Type B pancreatic cell (in vitro differentiated cells): ENCODE data around the gene ADGRL3. TPM values are rescaled to one million over a fixed set of nuclear protein-coding genes. Genes with fewer than 3 reads are reported as not detected.

Experiments
- DNase-seq: peaks from one replicate; pipeline ENCODE4 v3.0.0; 2021; ENCODE audit warnings: mixed read lengths; ENCODE audit not compliant: unreplicated experiment; ENCODE audit errors: extremely low spot score
- H3K27ac Mint-ChIP-seq: 2 replicates; pipeline ENCODE4 v1.8.0; 2021; ENCODE audit warnings: mild to moderate bottlenecking, mixed read lengths
- H3K27me3 Mint-ChIP-seq: 2 replicates; pipeline ENCODE4 v1.8.0; 2021; ENCODE audit warnings: mixed read lengths
- H3K36me3 Mint-ChIP-seq: 2 replicates; pipeline ENCODE4 v1.8.0; 2021; ENCODE audit warnings: mixed read lengths
- H3K4me1 Mint-ChIP-seq: one replicate; pipeline ENCODE4 v1.8.0; 2021; ENCODE audit warnings: mixed read lengths; ENCODE audit not compliant: unreplicated experiment
- H3K4me3 Mint-ChIP-seq: 2 replicates; pipeline ENCODE4 v1.8.0; 2021; ENCODE audit warnings: mild to moderate bottlenecking, mixed read lengths
- H3K9me3 Mint-ChIP-seq: 2 replicates; pipeline ENCODE4 v1.8.0; 2021; ENCODE audit warnings: mixed read lengths
- CTCF ChIP-seq: fragments of 200-600 bp; sonication (generic); conservative IDR thresholded peaks from 2 replicates; pipeline ENCODE4 v1.5.0; 2021; ENCODE audit warnings: antibody characterized with exemption, mild to moderate bottlenecking
- total RNA-seq: library from RNA; stranded (reverse); gene quantifications from 2 replicates; pipeline ENCODE4 v1.2.1, GENCODE V29; 2021; ENCODE audit warnings: low replicate concordance

The ADGRL3 gene
- total RNA-seq, 1 donor from 2014 or later = 53.5 TPM

DNA sequence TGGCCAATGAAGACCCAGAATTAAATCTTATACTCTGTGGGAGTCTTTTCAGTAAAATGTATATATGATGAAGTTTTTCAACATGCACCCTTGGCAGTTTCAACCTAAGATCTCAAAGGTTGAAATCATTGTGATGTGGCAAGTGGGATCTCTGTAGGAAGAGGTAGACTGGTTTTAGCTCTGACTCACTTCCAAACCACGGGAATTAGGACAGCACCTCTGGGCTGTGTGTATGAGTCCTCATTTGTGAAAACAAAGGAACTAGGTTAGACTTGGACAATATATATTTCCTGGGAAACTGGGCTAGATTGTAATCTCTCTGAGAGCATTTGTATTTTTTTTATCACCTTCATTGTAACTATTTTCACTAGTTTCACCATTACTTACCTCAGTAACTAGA lies 333.0 kb downstream of the ADGRL3 start:
- no peak overlapping the region for H3K27ac Mint-ChIP-seq

DNA sequence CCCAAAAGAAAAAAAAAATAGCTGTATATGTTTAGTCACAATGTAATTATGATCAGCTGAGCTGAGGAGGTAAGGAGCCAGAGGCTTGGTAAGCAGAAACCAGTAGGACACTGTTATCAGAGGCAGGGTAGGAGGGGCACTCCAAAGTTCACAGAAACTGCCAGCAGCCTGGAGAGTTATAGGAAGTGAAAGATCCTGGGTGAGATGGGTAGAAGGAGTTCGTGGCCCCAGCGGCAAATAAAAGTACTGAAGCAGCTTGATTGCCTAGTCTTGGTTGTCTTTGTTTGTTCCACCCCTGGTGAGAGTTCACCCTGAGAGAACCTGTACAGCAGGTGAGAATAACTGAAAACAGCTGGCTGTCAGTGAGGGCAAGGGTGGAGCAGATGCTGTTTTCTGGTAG lies 340.8 kb downstream of the ADGRL3 start:
- no peak for TF ChIP-seq CTCF
- Mint-ChIP-seq H3K36me3 (peaks cover 10% of the 10 kb centered on the region), H3K27me3 (no peaks in the 10 kb centered on the region), H3K27ac (peak overlapping the region; percentile 76), H3K4me3 (peak overlapping the region; percentile 40), H3K9me3 (peaks cover 19% of the 10 kb centered on the region), H3K4me1 (peaks cover 14% of the 10 kb centered on the region)
- no peak for DNase-seq

More for the DNA sequence above, 333.0 kb downstream of the ADGRL3 start:
- H3K9me3 Mint-ChIP-seq = peaks cover 18% of the 10 kb centered on the region
- peaks cover 12% of the 10 kb centered on the region for H3K36me3 Mint-ChIP-seq
- DNase-seq = no peak
- no peak for TF ChIP-seq CTCF
- no peak overlapping the region for H3K4me3 Mint-ChIP-seq
- H3K27me3 Mint-ChIP-seq = no peaks in the 10 kb centered on the region
- H3K4me1 Mint-ChIP-seq = peaks cover 20% of the 10 kb centered on the region

GRCh38 chr4:61541459-61541858 lies 341.3 kb downstream of the ADGRL3 start:
- Mint-ChIP-seq H3K9me3 (peaks cover 13% of the 10 kb centered on the region), H3K27ac (peak overlapping the region; percentile 76), H3K27me3 (no peaks in the 10 kb centered on the region), H3K4me3 (no peak overlapping the region), H3K4me1 (peaks cover 17% of the 10 kb centered on the region), H3K36me3 (peaks cover 8% of the 10 kb centered on the region)
- no peak for DNase-seq
- TF ChIP-seq CTCF = no peak

DNA sequence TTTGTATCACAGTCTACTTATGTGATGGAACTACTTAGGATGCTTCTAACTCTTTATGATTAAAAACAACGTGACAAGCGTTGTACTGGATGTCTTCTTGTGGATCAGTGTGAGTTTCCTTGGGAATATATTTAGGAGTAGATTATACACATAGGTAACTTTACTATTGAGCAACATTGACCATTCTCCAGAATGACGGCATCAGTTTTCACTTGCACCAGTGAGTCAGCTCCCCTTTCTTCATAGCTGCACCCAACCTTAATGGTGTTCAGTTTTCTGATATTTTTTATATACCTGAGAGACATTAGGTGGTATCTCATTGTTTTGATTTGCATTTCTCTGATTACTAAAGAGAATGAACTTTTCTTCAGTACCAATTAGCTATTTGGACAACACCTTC lies 343.9 kb downstream of the ADGRL3 start:
- H3K27ac Mint-ChIP-seq = no peak overlapping the region
- H3K9me3 Mint-ChIP-seq = peaks cover 5% of the 10 kb centered on the region
- H3K27me3 Mint-ChIP-seq = no peaks in the 10 kb centered on the region
- no peak for TF ChIP-seq CTCF
- H3K4me3 Mint-ChIP-seq = no peak overlapping the region
- no peaks in the 10 kb centered on the region for H3K36me3 Mint-ChIP-seq
- DNase-seq = no peak
- peaks cover 17% of the 10 kb centered on the region for H3K4me1 Mint-ChIP-seq

GRCh38 chr4:61545902-61546480 lies 345.9 kb downstream of the ADGRL3 start:
- Mint-ChIP-seq H3K9me3 (peaks cover 1% of the 10 kb centered on the region), H3K36me3 (no peaks in the 10 kb centered on the region), H3K27me3 (no peaks in the 10 kb centered on the region), H3K27ac (no peak overlapping the region), H3K4me1 (peaks cover 11% of the 10 kb centered on the region), H3K4me3 (no peak overlapping the region)
- DNase-seq = no peak
- TF ChIP-seq CTCF = no peak

GRCh38 chr4:61549336-61549735 lies 349.2 kb downstream of the ADGRL3 start:
- Mint-ChIP-seq H3K27ac (peak overlapping the region; percentile 81), H3K4me1 (peaks cover 5% of the 10 kb centered on the region), H3K9me3 (no peaks in the 10 kb centered on the region), H3K27me3 (no peaks in the 10 kb centered on the region), H3K36me3 (no peaks in the 10 kb centered on the region), H3K4me3 (no peak overlapping the region)
- no peak for TF ChIP-seq CTCF
- DNase-seq = no peak
